Neural cell (in vitro differentiated cells): Measurements from ENCODE around the gene MAP3K19. TPM values are rescaled to one million over a fixed set of nuclear protein-coding genes. Genes with fewer than 3 reads are reported as not detected.

Source experiments
- H2AFZ ChIP-seq: fragments of 200-600, 300-800 bp; sonication (generic), shearing (Covaris generic); 2 replicates; pipeline ENCODE4 v1.6.0; 2014; ENCODE audit warnings: low read depth, mild to moderate bottlenecking, antibody characterized with exemption, low read length, moderate library complexity
- H3F3A ChIP-seq: fragments of 200-600 bp; shearing (Covaris generic); 2 replicates; pipeline ENCODE4 v1.6.1; 2016; ENCODE audit warnings: mild to moderate bottlenecking, moderate library complexity, mixed read lengths, antibody characterized with exemption, low read length; ENCODE audit not compliant: insufficient read depth, poor library complexity, severe bottlenecking
- H3K27ac ChIP-seq: fragments of 200-600, 300-800 bp; sonication (generic), shearing (Covaris generic); 2 replicates; pipeline ENCODE4 v1.5.1; 2014; ENCODE audit warnings: mild to moderate bottlenecking, low read length, moderate library complexity
- H3K27me3 ChIP-seq: fragments of 300-800, 200-600 bp; sonication (generic), shearing (Covaris generic); 2 replicates; pipeline ENCODE4 v1.6.0; 2014; ENCODE audit warnings: mild to moderate bottlenecking, low read depth, low read length, moderate library complexity; ENCODE audit not compliant: insufficient read depth
- H3K36me3 ChIP-seq: fragments of 300-800, 200-600 bp; sonication (generic), shearing (Covaris generic); 2 replicates; pipeline ENCODE4 v1.5.1; 2014; ENCODE audit warnings: mild to moderate bottlenecking, antibody characterized with exemption, low read length, moderate library complexity; ENCODE audit not compliant: insufficient read depth
- H3K4me2 ChIP-seq: fragments of 300-800, 200-600 bp; sonication (generic), shearing (Covaris generic); 2 replicates; pipeline ENCODE4 v1.6.0; 2014; ENCODE audit warnings: mild to moderate bottlenecking, low read length
- H3K4me3 ChIP-seq: fragments of 300-800, 200-600 bp; sonication (generic), shearing (Covaris generic); 2 replicates; pipeline ENCODE4 v1.5.1; 2014; ENCODE audit warnings: mild to moderate bottlenecking, low read length, moderate library complexity
- H3K79me2 ChIP-seq: fragments of 200-600 bp; shearing (Covaris generic); replicated peaks from 2 replicates; pipeline ENCODE4 v1.6.0; 2014; ENCODE audit warnings: mild to moderate bottlenecking, low read length, moderate library complexity; ENCODE audit not compliant: insufficient read depth
- H3K9ac ChIP-seq: fragments of 300-800, 200-600 bp; sonication (generic), shearing (Covaris generic); 2 replicates; pipeline ENCODE4 v1.6.1; 2016; ENCODE audit warnings: mild to moderate bottlenecking, low read length, mixed read lengths
- H3K9me2 ChIP-seq: fragments of 200-600 bp; shearing (Covaris generic); 2 replicates; pipeline ENCODE4 v1.6.1; 2016; ENCODE audit warnings: mild to moderate bottlenecking, low read length, mixed read lengths; ENCODE audit not compliant: insufficient read depth
- H3K9me3 ChIP-seq: fragments of 200-600, 300-800 bp; sonication (generic), shearing (Covaris generic); 2 replicates; pipeline ENCODE4 v1.6.1; 2016; ENCODE audit warnings: mild to moderate bottlenecking, mixed run types, low read length, moderate library complexity, mixed read lengths
- H4K20me1 ChIP-seq: fragments of 200-600 bp; shearing (Covaris generic); 2 replicates; pipeline ENCODE4 v1.6.1; 2016; ENCODE audit warnings: mild to moderate bottlenecking, mixed run types; ENCODE audit not compliant: insufficient read depth
- CTCF ChIP-seq: fragments of 450-650 bp; IDR thresholded peaks from 2 replicates; pipeline ENCODE4 v1.5.1; 2014; ENCODE audit warnings: antibody characterized with exemption, mild to moderate bottlenecking, moderate library complexity; ENCODE audit not compliant: poor library complexity, severe bottlenecking
- EP300 ChIP-seq: fragments of 450-650 bp; conservative IDR thresholded peaks from 2 replicates; pipeline ENCODE4 v1.6.1; 2014; ENCODE audit warnings: antibody characterized with exemption, mild to moderate bottlenecking, moderate library complexity; ENCODE audit not compliant: poor library complexity, severe bottlenecking
- EZH2 ChIP-seq: fragments of 200-600, 300-800 bp; shearing (Covaris generic), sonication (generic); IDR thresholded peaks from 2 replicates; pipeline ENCODE4 v1.6.1; 2014; ENCODE audit warnings: antibody characterized with exemption, low read length, borderline replicate concordance, mild to moderate bottlenecking; ENCODE audit not compliant: insufficient read depth, poor library complexity, severe bottlenecking
- MXI1 ChIP-seq: fragments of 450-650 bp; conservative IDR thresholded peaks from 2 replicates; pipeline ENCODE4 v1.6.1; 2014; ENCODE audit warnings: antibody characterized with exemption, mild to moderate bottlenecking; ENCODE audit not compliant: poor library complexity, severe bottlenecking
- POLR2AphosphoS5 ChIP-seq: IDR thresholded peaks from 2 replicates; pipeline ENCODE4 v1.6.1; 2012
- RAD21 ChIP-seq: fragments of 450-650 bp; conservative IDR thresholded peaks from 2 replicates; pipeline ENCODE4 v1.6.1; 2014; ENCODE audit warnings: antibody characterized with exemption, mild to moderate bottlenecking, moderate library complexity
- REST ChIP-seq: IDR thresholded peaks from 2 replicates; pipeline ENCODE4 v1.6.1; 2012; ENCODE audit warnings: borderline replicate concordance
- SMC3 ChIP-seq: fragments of 450-650 bp; conservative IDR thresholded peaks from 2 replicates; pipeline ENCODE4 v1.6.1; 2014; ENCODE audit warnings: antibody characterized with exemption, mild to moderate bottlenecking, moderate library complexity; ENCODE audit not compliant: poor library complexity
- TAF1 ChIP-seq: IDR thresholded peaks from 2 replicates; pipeline ENCODE4 v1.6.1; 2012; ENCODE audit warnings: low read depth
- polyA plus RNA-seq: library from polyadenylated mRNA; depleted of rRNA; stranded (reverse); fragments of >200 nt; gene quantifications from 2 replicates; pipeline ENCODE4 v1.2.3, GENCODE V29; 2014

Gene MAP3K19
- polyA plus RNA-seq, 1 donor from 2014 or later = not detected

- Histone ChIP-seq H3K4me3 (peak overlapping the region; percentile 89), H3K9me2 (no peaks in the 10 kb centered on the region), H3K4me2 (peak overlapping the region; percentile 85), H3K9me3 (no peaks in the 10 kb centered on the region), H3K79me2 (peaks cover 57% of the 10 kb centered on the region), H4K20me1 (peaks cover 4% of the 10 kb centered on the region), H3K9ac (peak overlapping the region; percentile 98), H3K27ac (peak overlapping the region; percentile 98), H3F3A (peaks cover 5% of the 10 kb centered on the region), H3K36me3 (no peaks in the 10 kb centered on the region), H2AFZ (peak overlapping the region; percentile 78), H3K27me3 (no peaks in the 10 kb centered on the region)
- TF ChIP-seq EZH2 (no peak), TAF1 (no peak), REST (no peak), EP300 (no peak), CTCF (no peak), SMC3 (no peak), POLR2AphosphoS5 (no peak), RAD21 (no peak), MXI1 (no peak)
Measured at GRCh38 chr2:134919341-134920210, 127.7 kb downstream of the MAP3K19 start.

GRCh38 chr2:134918526-134919340 lies 128.5 kb downstream of the MAP3K19 start, which contains the start of gene CCNT2:
Gene CCNT2, plus strand, starts transcription at chr2:134918822. Its CDS starts 33 bp downstream, at chr2:134918855.
- Histone ChIP-seq H2AFZ (peak within 1 kb of the TSS; percentile 94), H3K27me3 (no peaks in the 10 kb centered on the region), H3K79me2 (peaks cover 48% of the 10 kb centered on the region), H4K20me1 (peaks cover 4% of the 10 kb centered on the region), H3K4me2 (peak within 1 kb of the TSS; percentile 85), H3K9ac (peak within 1 kb of the TSS; percentile 98), H3K36me3 (no peaks in the 10 kb centered on the region), H3K9me2 (no peaks in the 10 kb centered on the region), H3K9me3 (no peaks in the 10 kb centered on the region), H3K27ac (peak within 1 kb of the TSS; percentile 98), H3F3A (peaks cover 5% of the 10 kb centered on the region), H3K4me3 (peak within 1 kb of the TSS; percentile 89)
- TF ChIP-seq SMC3 = no peak
- TF ChIP-seq CTCF = no peak
- peak; percentile 85 for TF ChIP-seq REST
- TF ChIP-seq POLR2AphosphoS5 = peak; percentile 95
- TF ChIP-seq MXI1 = peak; percentile 60
- peak; percentile 66 for TF ChIP-seq TAF1
- peak; percentile 32 for TF ChIP-seq EP300
